Lower lobe of right lung (tissue), 2 donors: ENCODE results near the gene SIM1. TPM values are rescaled to one million over a fixed set of nuclear protein-coding genes. Genes with fewer than 3 reads are reported as not detected.
A peak's percentile ranks its signal among the peaks of the same experiment; 100 is the strongest.

ENCODE experiments used
- ATAC-seq, 2 donors: fragments of 200-7000 bp; cut with Tn5 transposase; one replicate each; pipeline ENCODE4 v1.9.1; 2020 to 2022; ENCODE audit warnings: mild to moderate bottlenecking in 2 of 2, moderate library complexity in 2 of 2
- DNase-seq: peaks from one replicate; pipeline ENCODE4 v3.0.0-alpha.2; 2020
- H3K27ac ChIP-seq: fragments of 200-600 bp; one replicate; pipeline ENCODE4 v1.8.0; 2022
- H3K27me3 ChIP-seq: fragments of 200-600 bp; one replicate; pipeline ENCODE4 v1.8.0; 2022; ENCODE audit warnings: low read depth
- H3K36me3 ChIP-seq: fragments of 200-600 bp; one replicate; pipeline ENCODE4 v1.8.0; 2022; ENCODE audit warnings: mild to moderate bottlenecking
- H3K4me1 ChIP-seq: fragments of 200-600 bp; one replicate; pipeline ENCODE4 v1.8.0; 2022
- H3K4me3 ChIP-seq: fragments of 200-600 bp; one replicate; pipeline ENCODE4 v1.8.0; 2022; ENCODE audit warnings: mild to moderate bottlenecking
- H3K9me3 ChIP-seq: fragments of 200-600 bp; one replicate; pipeline ENCODE4 v1.8.0; 2022
- intact Hi-C: fragments of 100-400 bp; cut with DNase I; formaldehyde crosslinking; loops from one replicate; pipeline ENCODE4 v1.11.0; 2022
- total RNA-seq: library from RNA; stranded (reverse); fragmentation: NEBNext Ultra II Directional; extraction: Animal tissue kit (Norgen Biotek cat#: 25700); gene quantifications from one replicate; pipeline ENCODE4 v1.2.1, GENCODE V29; 2021
- TF ChIP-seq, protein P1 (sequence below): fragments of 200-600 bp; IDR thresholded peaks from one replicate; pipeline ENCODE4 v1.8.0; 2022; ENCODE audit warnings: antibody characterized with exemption, mild to moderate bottlenecking
- donor health status: DM: no; HTN: yes; CAD: no; lungs with severe emphysema.

The SIM1 gene
- total RNA-seq, 1 donor from 2014 or later, result not detected

DNA sequence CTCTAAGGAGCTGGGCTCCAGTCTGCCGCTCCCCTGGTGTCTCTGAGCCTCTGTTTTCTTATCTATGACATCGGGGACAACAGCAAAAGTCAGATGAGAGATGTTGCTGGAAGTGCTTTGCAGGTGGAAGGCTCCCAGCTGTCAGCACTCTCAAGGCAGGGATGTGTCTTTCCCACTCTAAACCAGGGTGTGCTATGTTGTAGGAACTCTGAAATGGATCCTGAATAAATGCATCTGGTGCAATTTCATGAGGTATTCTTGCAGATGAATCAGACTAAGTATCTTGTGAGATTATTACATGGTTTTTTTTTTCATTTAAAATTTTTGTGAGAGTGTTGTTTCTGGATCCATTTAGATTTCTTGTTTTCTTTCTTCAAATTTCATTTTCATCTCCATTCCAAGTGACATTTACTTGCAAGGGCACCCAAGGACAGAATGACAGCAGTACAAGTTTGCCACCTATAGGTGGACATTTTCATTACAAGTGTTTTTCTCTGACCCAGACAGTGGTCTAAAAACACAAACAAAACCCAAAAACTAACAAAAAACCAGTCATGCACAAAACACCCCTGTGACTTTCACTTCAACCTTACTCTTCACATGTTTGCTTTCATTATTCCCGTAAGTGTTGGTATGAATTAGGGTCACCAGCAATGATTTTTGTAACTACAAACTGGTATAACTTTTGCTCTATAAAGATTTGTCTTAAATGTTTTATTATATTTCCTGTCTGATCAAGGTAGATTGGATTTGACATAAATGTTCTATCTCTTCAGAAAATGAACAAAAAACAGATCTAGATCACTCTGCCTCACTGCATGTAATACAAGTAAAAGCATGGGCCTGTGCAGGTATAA, 14.7 kb upstream of the SIM1 start:
- no peaks in the 10 kb centered on the region for H3K4me1 ChIP-seq
- H3K27me3 ChIP-seq, result peaks cover 10% of the 10 kb centered on the region
- H3K9me3 ChIP-seq, result no peaks in the 10 kb centered on the region
- no peak overlapping the region for H3K27ac ChIP-seq
- ATAC-seq (peak in 1 of 2 donors; percentile 62), DNase-seq (no peak)
- intact Hi-C loops, result loop anchor here (2.0 kb wide), 1 partner anchor 363 kb away; no protein-coding TSS in a partner anchor
- TF ChIP-seq, protein P1, sequence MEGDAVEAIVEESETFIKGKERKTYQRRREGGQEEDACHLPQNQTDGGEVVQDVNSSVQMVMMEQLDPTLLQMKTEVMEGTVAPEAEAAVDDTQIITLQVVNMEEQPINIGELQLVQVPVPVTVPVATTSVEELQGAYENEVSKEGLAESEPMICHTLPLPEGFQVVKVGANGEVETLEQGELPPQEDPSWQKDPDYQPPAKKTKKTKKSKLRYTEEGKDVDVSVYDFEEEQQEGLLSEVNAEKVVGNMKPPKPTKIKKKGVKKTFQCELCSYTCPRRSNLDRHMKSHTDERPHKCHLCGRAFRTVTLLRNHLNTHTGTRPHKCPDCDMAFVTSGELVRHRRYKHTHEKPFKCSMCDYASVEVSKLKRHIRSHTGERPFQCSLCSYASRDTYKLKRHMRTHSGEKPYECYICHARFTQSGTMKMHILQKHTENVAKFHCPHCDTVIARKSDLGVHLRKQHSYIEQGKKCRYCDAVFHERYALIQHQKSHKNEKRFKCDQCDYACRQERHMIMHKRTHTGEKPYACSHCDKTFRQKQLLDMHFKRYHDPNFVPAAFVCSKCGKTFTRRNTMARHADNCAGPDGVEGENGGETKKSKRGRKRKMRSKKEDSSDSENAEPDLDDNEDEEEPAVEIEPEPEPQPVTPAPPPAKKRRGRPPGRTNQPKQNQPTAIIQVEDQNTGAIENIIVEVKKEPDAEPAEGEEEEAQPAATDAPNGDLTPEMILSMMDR, result peak; percentile 60
- H3K4me3 ChIP-seq, result no peak overlapping the region
- no peaks in the 10 kb centered on the region for H3K36me3 ChIP-seq

DNA sequence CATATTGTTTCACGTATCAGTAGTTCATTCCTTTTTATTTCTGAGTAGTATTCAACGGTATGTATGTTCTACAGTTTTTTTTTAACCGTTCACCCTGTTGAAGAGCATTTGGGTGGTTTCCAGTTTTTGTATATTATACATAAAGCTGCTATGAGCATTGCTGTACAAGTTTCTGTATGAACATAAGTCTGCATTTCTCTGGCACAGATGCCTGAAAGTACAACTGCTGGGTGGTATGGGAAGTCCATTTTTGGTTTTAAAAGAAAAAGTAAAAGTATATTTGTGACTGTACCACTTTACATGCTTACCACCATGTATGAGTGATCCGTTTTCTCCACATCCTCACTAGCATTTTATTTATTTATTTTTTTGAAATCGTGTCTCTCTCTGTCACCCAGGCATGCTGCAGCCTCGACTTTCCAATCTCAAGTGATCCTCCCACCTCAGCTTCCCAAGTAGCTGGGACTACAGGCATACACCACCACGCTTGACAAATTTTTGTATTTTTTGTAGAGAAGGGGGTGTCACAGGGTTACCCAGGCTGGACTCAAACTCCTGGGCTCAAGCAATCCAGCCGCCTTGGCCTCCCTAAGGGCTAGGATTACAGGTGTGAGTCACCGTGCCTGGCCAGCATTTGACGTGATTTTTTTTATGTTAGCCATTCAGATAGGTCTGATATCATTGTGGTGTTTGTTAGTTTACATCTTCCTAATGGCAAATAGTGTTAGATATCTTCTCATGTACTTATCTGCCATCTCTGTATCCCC, 11.0 kb upstream of the SIM1 start:
- Histone ChIP-seq H3K27ac (no peak overlapping the region), H3K9me3 (no peaks in the 10 kb centered on the region), H3K27me3 (peaks cover 31% of the 10 kb centered on the region), H3K36me3 (no peaks in the 10 kb centered on the region), H3K4me3 (no peak overlapping the region), H3K4me1 (no peaks in the 10 kb centered on the region)
- TF ChIP-seq, protein P1, result no peak
- no peak for ATAC-seq
- intact Hi-C loops, result no loop called here
- DNase-seq, result no peak

DNA sequence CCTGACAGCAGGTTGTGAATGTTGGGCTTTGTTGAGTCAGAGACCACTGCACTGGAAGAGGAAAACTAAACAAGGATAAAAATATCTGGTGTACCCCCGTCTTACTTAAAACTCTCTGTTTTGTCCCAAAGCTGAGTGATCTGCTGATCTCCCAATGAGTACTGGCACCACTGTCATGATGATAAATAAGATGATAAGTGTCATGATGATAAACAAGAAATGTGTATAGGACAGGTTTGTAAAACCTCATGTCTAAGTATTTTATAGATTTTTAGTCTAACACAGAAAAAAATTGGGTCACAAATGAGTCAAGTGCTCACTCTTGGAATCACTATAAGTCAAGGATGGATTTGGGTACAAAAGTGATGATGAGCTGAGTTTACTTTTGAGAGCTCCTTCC, 8.5 kb upstream of the SIM1 start:
- Histone ChIP-seq H3K27me3 (peaks cover 55% of the 10 kb centered on the region), H3K27ac (no peak overlapping the region), H3K4me1 (no peaks in the 10 kb centered on the region), H3K36me3 (no peaks in the 10 kb centered on the region), H3K4me3 (no peak overlapping the region), H3K9me3 (no peaks in the 10 kb centered on the region)
- DNase-seq (no peak), ATAC-seq (no peak)
- TF ChIP-seq, protein P1, result no peak
- intact Hi-C loops, result no loop called here

DNA sequence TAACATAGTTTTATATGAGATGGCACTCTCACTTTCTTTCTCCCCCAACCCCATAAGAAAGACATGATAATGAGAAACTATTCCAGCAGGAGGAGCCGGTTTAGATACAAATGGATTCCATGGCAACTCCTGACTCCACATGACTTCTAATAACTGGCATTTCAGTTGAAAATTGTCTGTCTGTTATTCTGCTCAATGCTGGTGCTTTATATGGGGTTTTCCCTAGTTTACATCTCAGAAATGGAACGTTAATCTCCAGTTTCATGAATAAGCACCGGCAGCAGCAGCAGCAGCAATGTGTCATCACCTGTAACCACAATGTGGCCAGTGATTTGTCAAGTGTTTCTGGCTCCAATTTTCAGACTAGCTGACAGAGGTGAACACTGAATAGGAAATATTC, 8.0 kb upstream of the SIM1 start:
- intact Hi-C loops, result no loop called here
- H3K27ac ChIP-seq, result no peak overlapping the region
- no peaks in the 10 kb centered on the region for H3K9me3 ChIP-seq
- H3K27me3 ChIP-seq, result peaks cover 60% of the 10 kb centered on the region
- ATAC-seq (no peak), DNase-seq (no peak)
- H3K4me1 ChIP-seq, result no peaks in the 10 kb centered on the region
- TF ChIP-seq, protein P1, result no peak
- no peak overlapping the region for H3K4me3 ChIP-seq
- no peaks in the 10 kb centered on the region for H3K36me3 ChIP-seq

DNA sequence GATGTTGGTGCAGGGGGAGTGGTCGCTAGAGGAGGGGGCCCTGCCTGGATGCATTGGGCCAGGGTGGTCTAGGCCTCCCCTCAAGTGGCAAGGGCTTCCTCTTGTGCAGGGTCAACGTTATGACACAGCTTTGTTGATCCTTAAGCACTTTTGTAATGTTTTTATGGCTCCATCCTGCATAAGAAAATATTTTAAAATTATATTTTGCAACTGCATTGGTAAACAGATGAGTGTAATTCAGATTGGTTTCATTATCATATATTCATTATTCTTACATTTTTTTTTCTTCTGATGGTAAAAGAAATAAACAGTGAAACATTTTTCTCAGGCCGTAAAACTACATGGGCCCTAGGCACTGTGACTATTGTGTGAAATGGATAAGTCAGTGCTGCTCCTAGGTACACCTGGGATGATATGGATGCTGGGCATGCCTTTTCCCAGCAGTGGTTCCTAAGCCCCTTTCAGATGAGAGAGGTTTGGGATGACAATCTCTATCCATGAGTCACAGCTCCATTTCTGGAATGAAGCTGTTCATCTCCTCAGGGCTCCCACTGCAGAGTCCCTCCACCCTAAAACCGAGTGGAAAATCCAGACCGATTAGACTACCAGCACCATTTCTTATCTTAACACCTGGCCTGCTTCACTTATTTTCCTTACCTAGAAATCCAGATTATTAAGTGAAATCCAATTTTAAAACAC, 5.8 kb upstream of the SIM1 start:
- TF ChIP-seq, protein P1, result no peak
- H3K4me3 ChIP-seq, result no peak overlapping the region
- no peaks in the 10 kb centered on the region for H3K36me3 ChIP-seq
- no peak for DNase-seq
- H3K4me1 ChIP-seq, result peaks cover under 1% of the 10 kb centered on the region
- H3K27ac ChIP-seq, result no peak overlapping the region
- peaks cover 76% of the 10 kb centered on the region for H3K27me3 ChIP-seq
- no peaks in the 10 kb centered on the region for H3K9me3 ChIP-seq
- intact Hi-C loops, result no loop called here
- ATAC-seq, result peak in 1 of 2 donors; percentile 36
